DOHH2 (cell line): ENCODE data around the gene RAD51B.

ENCODE experiments used
- H3F3A ChIP-seq: fragments of 200-600 bp; sonication (generic), shearing (Covaris generic); 2 replicates; pipeline ENCODE4 v1.6.0; 2016; ENCODE audit warnings: antibody characterized with exemption, mild to moderate bottlenecking; ENCODE audit not compliant: control insufficient read depth, insufficient read depth
- H3K27ac ChIP-seq: fragments of 200-600 bp; sonication (generic); 2 replicates; pipeline ENCODE4 v1.5.1; 2014; ENCODE audit warnings: low read depth, mild to moderate bottlenecking, low read length, moderate library complexity
- H3K27me3 ChIP-seq: fragments of 200-600 bp; sonication (generic); 2 replicates; pipeline ENCODE4 v1.6.1; 2014; ENCODE audit warnings: mild to moderate bottlenecking, low read length, mixed read lengths; ENCODE audit not compliant: control insufficient read depth
- H3K36me3 ChIP-seq: fragments of 200-600 bp; sonication (generic); 2 replicates; pipeline ENCODE4 v1.6.1; 2014; ENCODE audit warnings: mild to moderate bottlenecking, low read length, moderate library complexity, mixed read lengths; ENCODE audit not compliant: control insufficient read depth
- H3K4me1 ChIP-seq: fragments of 200-600 bp; sonication (generic); 2 replicates; pipeline ENCODE4 v1.6.1; 2014; ENCODE audit warnings: mild to moderate bottlenecking, low read length, mixed read lengths; ENCODE audit not compliant: control insufficient read depth
- H3K4me2 ChIP-seq: fragments of 200-600 bp; sonication (generic); 2 replicates; pipeline ENCODE4 v1.6.0; 2014; ENCODE audit warnings: mild to moderate bottlenecking, low read length, moderate library complexity
- H3K4me3 ChIP-seq: fragments of 200-600 bp; sonication (generic); 2 replicates; pipeline ENCODE4 v1.5.1; 2014; ENCODE audit warnings: mild to moderate bottlenecking, low read length, mixed read lengths
- H3K79me2 ChIP-seq: fragments of 200-600 bp; sonication (generic); 2 replicates; pipeline ENCODE4 v1.6.1; 2014; ENCODE audit warnings: mild to moderate bottlenecking, low read length, mixed read lengths; ENCODE audit not compliant: control insufficient read depth
- H3K9me2 ChIP-seq: fragments of 200-600 bp; sonication (generic); replicated peaks from 2 replicates; pipeline ENCODE4 v1.6.1; 2014; ENCODE audit warnings: mild to moderate bottlenecking, low read length, mixed read lengths; ENCODE audit not compliant: control insufficient read depth
- H3K9me3 ChIP-seq: fragments of 200-600 bp; sonication (generic); 2 replicates; pipeline ENCODE4 v1.6.1; 2014; ENCODE audit warnings: antibody characterized with exemption, low read length, mixed read lengths; ENCODE audit not compliant: control insufficient read depth, insufficient read depth
- H4K20me1 ChIP-seq: fragments of 200-600 bp; sonication (generic); 2 replicates; pipeline ENCODE4 v1.6.0; 2014; ENCODE audit warnings: low read depth, mild to moderate bottlenecking, antibody characterized with exemption, low read length, moderate library complexity; ENCODE audit not compliant: control insufficient read depth, insufficient read depth
- EZH2phosphoT487 ChIP-seq: fragments of 200-600 bp; sonication (generic); IDR thresholded peaks from 2 replicates; pipeline ENCODE4 v1.6.1; 2017; ENCODE audit warnings: borderline replicate concordance, mild to moderate bottlenecking, antibody characterized with exemption, low read length, moderate library complexity, mixed read lengths
- TF ChIP-seq, protein P1 (sequence below): fragments of 200-600 bp; sonication (generic); IDR thresholded peaks from one replicate; pipeline ENCODE4 v1.5.1; 2014; ENCODE audit warnings: antibody characterized with exemption, mild to moderate bottlenecking, low read depth, low read length; ENCODE audit not compliant: poor library complexity, severe bottlenecking

The RAD51B gene

GRCh38 chr14:68593806-68594536, 774.4 kb downstream of the RAD51B start:
- Histone ChIP-seq H3K4me3 (peak overlapping the region; percentile 34), H3K9me3 (no peaks in the 10 kb centered on the region), H3K79me2 (no peaks in the 10 kb centered on the region), H3K4me1 (peaks cover 18% of the 10 kb centered on the region), H3F3A (no peaks in the 10 kb centered on the region), H3K9me2 (no peaks in the 10 kb centered on the region), H3K36me3 (no peaks in the 10 kb centered on the region), H4K20me1 (no peaks in the 10 kb centered on the region), H3K27me3 (no peaks in the 10 kb centered on the region), H3K27ac (peak overlapping the region; percentile 41), H3K4me2 (peak overlapping the region; percentile 60)
- no peak for TF ChIP-seq EZH2phosphoT487
- TF ChIP-seq, protein P1, sequence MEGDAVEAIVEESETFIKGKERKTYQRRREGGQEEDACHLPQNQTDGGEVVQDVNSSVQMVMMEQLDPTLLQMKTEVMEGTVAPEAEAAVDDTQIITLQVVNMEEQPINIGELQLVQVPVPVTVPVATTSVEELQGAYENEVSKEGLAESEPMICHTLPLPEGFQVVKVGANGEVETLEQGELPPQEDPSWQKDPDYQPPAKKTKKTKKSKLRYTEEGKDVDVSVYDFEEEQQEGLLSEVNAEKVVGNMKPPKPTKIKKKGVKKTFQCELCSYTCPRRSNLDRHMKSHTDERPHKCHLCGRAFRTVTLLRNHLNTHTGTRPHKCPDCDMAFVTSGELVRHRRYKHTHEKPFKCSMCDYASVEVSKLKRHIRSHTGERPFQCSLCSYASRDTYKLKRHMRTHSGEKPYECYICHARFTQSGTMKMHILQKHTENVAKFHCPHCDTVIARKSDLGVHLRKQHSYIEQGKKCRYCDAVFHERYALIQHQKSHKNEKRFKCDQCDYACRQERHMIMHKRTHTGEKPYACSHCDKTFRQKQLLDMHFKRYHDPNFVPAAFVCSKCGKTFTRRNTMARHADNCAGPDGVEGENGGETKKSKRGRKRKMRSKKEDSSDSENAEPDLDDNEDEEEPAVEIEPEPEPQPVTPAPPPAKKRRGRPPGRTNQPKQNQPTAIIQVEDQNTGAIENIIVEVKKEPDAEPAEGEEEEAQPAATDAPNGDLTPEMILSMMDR: no peak

GRCh38 chr14:68594737-68595380, 775.3 kb downstream of the RAD51B start:
- H3K4me2 ChIP-seq: peak overlapping the region; percentile 60
- H3K79me2 ChIP-seq: no peaks in the 10 kb centered on the region
- no peaks in the 10 kb centered on the region for H3K36me3 ChIP-seq
- no peak for TF ChIP-seq EZH2phosphoT487
- TF ChIP-seq, protein P1: no peak
- H4K20me1 ChIP-seq: no peaks in the 10 kb centered on the region
- H3K9me3 ChIP-seq: no peaks in the 10 kb centered on the region
- no peaks in the 10 kb centered on the region for H3K9me2 ChIP-seq
- H3F3A ChIP-seq: no peaks in the 10 kb centered on the region
- H3K27ac ChIP-seq: peak overlapping the region; percentile 41
- H3K27me3 ChIP-seq: no peaks in the 10 kb centered on the region
- H3K4me1 ChIP-seq: peaks cover 18% of the 10 kb centered on the region
- no peak overlapping the region for H3K4me3 ChIP-seq

GRCh38 chr14:68596211-68596610, 776.6 kb downstream of the RAD51B start:
- Histone ChIP-seq H3K36me3 (no peaks in the 10 kb centered on the region), H3K9me2 (no peaks in the 10 kb centered on the region), H3K4me1 (peaks cover 18% of the 10 kb centered on the region), H3K4me2 (no peak overlapping the region), H3K79me2 (no peaks in the 10 kb centered on the region), H3F3A (no peaks in the 10 kb centered on the region), H3K4me3 (no peak overlapping the region), H4K20me1 (no peaks in the 10 kb centered on the region), H3K27ac (no peak overlapping the region), H3K9me3 (no peaks in the 10 kb centered on the region), H3K27me3 (no peaks in the 10 kb centered on the region)
- TF ChIP-seq, protein P1: no peak
- no peak for TF ChIP-seq EZH2phosphoT487
